HG03460 (cell line): ENCODE data around the gene DLG4.

ENCODE experiments used
- ATAC-seq: cut with Tn5 transposase; IDR thresholded peaks from one replicate; pipeline ENCODE4 v1.9.1; 2021; ENCODE audit not compliant: unreplicated experiment

DLG4 gene

GRCh38 chr17:7219812-7220592, at the start of gene DLG4, which contains the start of gene ACADVL:
Gene DLG4 (minus strand): TSS chr17:7219836.
Gene ACADVL (plus strand): TSS chr17:7219938. CDS start chr17:7219985, 47 bp downstream.
- peak; percentile 58 for ATAC-seq

GRCh38 chr17:7266784-7267183, 47.1 kb upstream of the DLG4 start:
- no peak for ATAC-seq

DNA sequence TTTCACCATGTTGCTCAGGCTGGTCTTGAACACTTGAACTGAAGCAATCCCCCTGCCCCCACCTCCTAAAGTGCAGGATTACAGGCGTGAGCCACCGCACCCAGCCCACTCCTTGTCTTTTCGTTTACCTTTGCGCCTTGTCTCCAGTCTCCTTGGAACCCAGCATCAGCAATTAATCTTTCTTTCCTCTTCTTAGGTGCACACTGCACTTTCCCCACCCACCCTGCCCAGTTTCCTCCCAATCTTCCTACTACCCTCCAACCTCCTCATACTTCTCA, 44.1 kb upstream of the DLG4 start:
- ATAC-seq = no peak

- ATAC-seq = no peak
These were observed 43.5 kb upstream of the DLG4 start for GRCh38 chr17:7262935-7263800.

DNA sequence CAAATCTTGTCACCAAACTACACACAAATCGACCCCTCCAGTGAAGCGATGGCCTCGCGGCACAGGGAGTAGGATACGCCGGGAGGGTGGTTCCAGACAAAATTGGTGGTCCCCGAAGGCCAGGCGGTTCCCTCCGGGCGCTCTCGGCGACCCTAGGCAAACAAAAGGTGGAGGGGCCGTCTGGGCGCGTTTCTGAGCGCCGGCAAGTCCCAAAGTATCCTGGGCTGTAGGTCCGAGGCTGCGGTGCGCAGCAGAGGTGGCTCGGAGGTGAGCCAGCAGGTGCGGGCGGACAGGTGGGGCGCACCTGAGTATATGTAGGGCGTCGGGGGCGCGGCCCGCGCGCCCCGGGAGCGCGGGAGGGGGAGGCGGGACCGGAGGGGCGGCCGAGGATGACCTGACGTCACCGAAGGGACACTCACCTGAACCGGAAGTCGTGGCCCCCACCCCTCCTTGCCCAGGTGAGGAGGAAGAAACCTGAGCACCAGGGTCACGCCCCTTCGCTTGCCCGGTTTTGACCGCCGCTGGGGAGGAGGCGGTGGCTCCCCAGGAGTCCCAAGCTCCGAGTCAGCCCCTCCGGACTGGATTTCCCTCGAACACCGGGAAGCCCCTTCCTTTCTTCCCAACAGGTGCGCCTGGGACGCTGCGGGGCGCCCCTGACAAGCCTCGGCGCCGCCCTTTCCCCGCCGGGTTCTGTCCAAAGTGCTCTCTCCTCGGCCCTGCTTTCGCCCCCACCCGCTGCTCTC, 42.7 kb upstream of the DLG4 start, which contains the start of gene CLDN7:
CLDN7 (minus strand) TSS at position 287 of the 743 bp plus-strand sequence. CDS start 435 bp downstream, outside the sequence.
- ATAC-seq = no peak

DNA sequence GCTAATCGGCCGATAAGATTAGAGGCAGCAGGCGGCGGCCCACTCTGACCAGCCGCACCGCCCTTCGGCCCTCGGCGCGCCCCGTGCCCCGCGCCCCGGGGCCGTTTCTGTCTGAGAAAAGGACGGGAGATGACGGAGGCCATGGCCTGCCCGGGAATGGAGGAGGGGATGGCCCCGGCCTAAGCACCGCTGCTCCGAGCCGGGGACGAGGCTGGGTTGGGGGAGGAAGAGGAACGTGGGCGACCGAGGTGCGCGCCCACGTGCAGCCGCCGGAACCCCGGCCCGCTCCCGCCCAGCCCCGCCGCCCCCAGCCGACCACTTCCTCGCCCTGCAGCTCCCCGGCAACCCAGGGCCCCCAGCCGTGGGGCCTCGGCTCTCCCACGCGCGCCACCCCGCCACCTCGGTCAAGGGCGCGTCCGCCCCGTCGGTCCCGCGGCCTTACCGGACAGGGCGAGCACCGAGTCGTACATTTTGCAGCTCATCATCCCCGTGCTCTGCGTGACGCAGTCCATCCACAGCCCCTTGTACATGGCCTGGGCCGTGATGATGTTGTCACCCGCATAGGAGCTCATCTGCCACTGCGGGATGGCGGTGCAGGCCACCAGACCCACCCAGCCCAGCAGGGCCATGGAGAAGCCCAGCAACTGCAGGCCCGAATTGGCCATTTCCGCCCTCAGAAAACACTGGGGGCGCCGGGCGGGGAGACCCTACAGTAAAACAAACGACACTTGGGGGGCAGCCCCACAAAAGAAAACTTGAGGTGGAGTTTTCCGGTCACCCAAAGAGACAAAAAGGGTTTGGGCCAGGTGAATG, 41.9 kb upstream of the DLG4 start:
- ATAC-seq = no peak

- no peak for ATAC-seq
These were observed 41.2 kb upstream of the DLG4 start for GRCh38 chr17:7260651-7261378.

DNA sequence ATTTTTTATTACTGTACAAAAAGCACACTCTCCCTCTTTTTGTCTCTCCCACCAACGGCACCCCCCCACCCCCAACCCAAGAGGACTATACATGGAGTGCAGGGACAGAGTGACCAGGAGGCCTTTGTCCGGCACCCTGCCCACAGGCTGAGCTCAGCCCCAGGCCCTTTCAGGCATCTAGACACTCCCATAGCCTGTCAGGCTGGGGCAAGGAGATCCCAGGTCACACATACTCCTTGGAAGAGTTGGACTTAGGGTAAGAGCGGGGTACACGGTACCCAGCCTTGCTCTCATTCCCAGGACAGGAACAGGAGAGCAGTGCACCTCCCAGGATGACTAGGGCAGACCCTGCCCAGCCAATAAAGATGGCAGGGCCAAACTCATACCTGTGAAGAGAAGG, 40.5 kb upstream of the DLG4 start:
- ATAC-seq = no peak

GRCh38 chr17:7259555-7259889, 39.9 kb upstream of the DLG4 start:
- no peak for ATAC-seq

GRCh38 chr17:7258731-7259554, 39.3 kb upstream of the DLG4 start:
- ATAC-seq = no peak

DNA sequence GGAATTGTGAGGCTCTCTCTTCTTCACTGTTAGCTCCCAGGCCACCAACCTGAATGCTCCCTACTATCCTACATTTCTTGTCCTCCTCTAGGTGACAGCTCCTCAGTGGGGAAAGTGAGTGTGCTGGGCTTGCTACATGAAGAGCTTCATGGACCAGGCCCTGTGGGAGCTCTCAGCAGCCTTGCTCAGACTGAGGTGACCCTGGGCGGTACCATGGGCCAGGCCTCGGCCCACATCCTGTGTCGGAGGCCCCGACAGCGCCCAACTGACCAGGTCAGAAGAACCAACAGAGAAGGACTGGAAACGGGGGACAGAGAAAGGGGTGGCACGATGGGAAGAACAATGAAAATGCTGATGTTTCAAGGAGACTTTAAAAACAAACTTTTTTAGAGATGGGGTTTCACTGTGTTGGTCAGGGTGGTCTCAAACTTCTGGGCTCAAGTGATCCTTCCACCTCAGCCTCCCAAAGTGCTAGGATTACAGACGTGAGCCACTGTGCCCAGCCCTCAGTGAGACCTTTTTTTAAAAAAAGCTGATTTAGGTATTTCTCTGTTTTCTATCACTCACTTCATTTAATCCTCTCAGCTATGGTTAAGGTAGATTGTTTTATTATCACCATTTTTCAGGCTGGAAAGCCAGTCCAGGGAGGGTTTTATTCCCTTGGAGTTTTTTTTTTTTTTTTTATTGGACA, 37.3 kb upstream of the DLG4 start:
- no peak for ATAC-seq

GRCh38 chr17:7254511-7254910, 34.9 kb upstream of the DLG4 start:
- no peak for ATAC-seq

DNA sequence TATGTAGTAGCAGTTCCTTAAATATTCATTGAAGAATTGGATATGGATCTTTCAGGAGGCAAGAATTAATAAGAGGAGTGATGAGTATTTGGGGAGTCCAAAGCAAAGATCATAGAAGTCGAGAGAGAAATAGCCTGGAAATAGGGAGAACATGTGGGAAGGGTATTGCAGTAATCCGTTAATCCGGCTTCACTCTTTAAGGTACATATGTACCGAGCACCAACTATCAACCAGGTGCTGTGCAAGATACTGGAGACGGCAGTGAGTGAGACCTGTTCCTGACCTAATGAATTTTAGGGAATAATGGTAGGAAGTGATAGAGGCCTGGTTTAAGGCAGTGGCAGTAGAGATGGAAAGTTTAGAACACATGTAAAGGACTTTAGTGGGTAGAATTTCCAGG, 33.4 kb upstream of the DLG4 start:
- ATAC-seq = no peak

- peak; percentile 58 for ATAC-seq
These were observed 32.8 kb upstream of the DLG4 start, which contains the start of gene ELP5 for GRCh38 chr17:7252176-7253043. Gene ELP5 (plus strand): TSS chr17:7252215. CDS start chr17:7252551, 336 bp downstream.

DNA sequence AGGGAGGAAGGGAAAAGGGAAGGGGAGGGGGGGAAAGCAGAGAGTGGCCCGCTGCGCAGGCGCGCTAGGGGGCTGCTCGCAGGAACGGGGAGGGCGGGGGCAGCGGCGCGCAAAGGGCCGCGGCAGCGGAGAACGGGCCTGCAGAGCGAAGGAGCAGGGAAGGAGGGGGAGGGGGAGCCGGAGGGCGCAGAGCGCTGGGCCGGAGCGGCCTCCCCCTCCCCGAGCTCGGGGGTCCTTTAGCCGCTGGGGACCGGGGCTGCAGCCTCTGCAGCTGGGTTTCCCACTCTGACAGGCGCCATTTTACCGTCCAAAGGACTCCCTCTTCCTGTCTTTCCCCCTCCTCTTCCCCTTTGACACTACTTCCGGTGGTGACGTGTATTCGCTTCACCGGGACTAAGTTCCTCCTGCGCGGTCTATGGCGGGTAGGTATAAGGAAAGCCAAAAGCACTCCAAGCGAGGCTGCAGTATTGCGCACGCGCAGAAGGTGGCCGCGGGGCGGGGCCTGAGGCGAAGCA, 32.1 kb upstream of the DLG4 start, which contains the start of gene CTDNEP1:
CTDNEP1 (minus strand) TSS at position 74 of the 515 bp plus-strand sequence. CDS start 438 bp downstream, outside the sequence.
- ATAC-seq = peak; percentile 82

GRCh38 chr17:7250695-7251627, 31.3 kb upstream of the DLG4 start:
- no peak for ATAC-seq
